ENCODE data around the gene RNF26. TPM values are rescaled to one million over a fixed set of nuclear protein-coding genes. Genes with fewer than 3 reads are reported as not detected.

RNF26 gene
- total and polyA plus RNA-seq, 10 of the 15 experiments (the other 5 are each of a cell fraction or from before 2014, with no cell fraction given), result 2.8 to 54.5 (median 17.7) TPM

- TF ChIP-seq MAX (IDR thresholded peaks at IDR 0.05; ENCODE audit: low read depth, low read length), result no peak
- TF ChIP-seq USF2 (IDR thresholded peaks at IDR 0.05; ENCODE audit: borderline replicate concordance, low read depth, low read length), result no peak
- TF ChIP-seq RBBP5 (conservative IDR thresholded peaks at IDR 0.05), result no peak
Measured at GRCh38 chr11:119380827-119381180, 46.5 kb downstream of the RNF26 start (continued).

- Histone ChIP-seq H4K20me1 (ENCODE audit: control insufficient read depth, insufficient read depth) (no peaks in the 10 kb centered on the region), H3K4me2 (ENCODE audit: control insufficient read depth, insufficient read depth) (peak within 1 kb of the TSS; percentile 92), H2AFZ (ENCODE audit: control insufficient read depth, low read depth, low read length) (peak within 1 kb of the TSS; percentile 77), H3K4me3 (peak within 1 kb of the TSS; percentile 40; the same call in 1 of the 2 replicates), H3K9ac (ENCODE audit: control insufficient read depth, insufficient read depth, low read length) (no peak within 1 kb of the TSS), H3K79me2 (ENCODE audit: control insufficient read depth, insufficient read depth, low read length) (no peaks in the 10 kb centered on the region), H3K27me3 (replicated peaks in 1 of 2; ENCODE audit: control insufficient read depth in 2 of 2, insufficient read depth in 2 of 2, low read length in 1 of 2) (peaks cover 0 to 8% of the 10 kb centered on the region in 2 experiments; a peak in 3 of 4 replicates), H3K9me3 (replicated peaks; ENCODE audit: control insufficient read depth, insufficient read depth, low read length) (no peaks in the 10 kb centered on the region), H3K4me1 (ENCODE audit: control insufficient read depth, insufficient read depth, low read length) (0 out of 2 replicates have a peak, but pooled peaks cover 3% of the 10 kb centered on the region), H3K36me3 (ENCODE audit: control insufficient read depth in 2 of 2, insufficient read depth in 2 of 2, low read length in 1 of 2) (no peaks in the 10 kb centered on the region), H3K27ac (ENCODE audit: control insufficient read depth, insufficient read depth) (no peak within 1 kb of the TSS)
- intact Hi-C loops (cut with micrococcal nuclease; ENCODE audit: unreplicated experiment), result no loop called here
- ChIA-PET RAD21 (ENCODE audit: unreplicated experiment) (interaction anchor here (0.8 kb wide), 1 partner anchor 94 kb away, joined by 5 read pairs; no protein-coding TSS in a partner anchor), POLR2A (interaction anchor here (0.6 to 0.7 kb wide), 2 partner anchors 25 to 323 kb away, joined by 4 to 5 read pairs; no protein-coding TSS in a partner anchor), SMC1A (ENCODE audit: uncharacterized antibody, unreplicated experiment) (interaction anchor here (0.9 to 1.5 kb wide), 3 partner anchors 9 to 94 kb away, joined by 3 to 9 read pairs (median 7); no protein-coding TSS in a partner anchor), CTCF (interaction anchor here (0.7 to 17.9 kb wide), 13 partner anchors 10 to 212 kb away, joined by 3 to 183 read pairs (median 5); partner anchors contain the start of gene NLRX1)
- ATAC-seq (peak; percentile 99), FAIRE-seq (peak; percentile 77), DNase-seq (ENCODE audit: low read depth, low spot score) (peak; percentile 48)
- in situ Hi-C loops (cut with MboI), result no loop called here
- WGBS (ENCODE audit: insufficient coverage, insufficient replicate concordance, low lambda C conversion rate, missing lambda C conversion rate), result under 1% methylated on average over 53 of the region's 54 CpGs
- no TSS peak for BruUV-seq (replicated peaks)
- TF ChIP-seq SUPT20H (IDR thresholded peaks at IDR 0.05; ENCODE audit: borderline replicate concordance, control insufficient read depth, low read depth, low read length), result no peak
- peak; percentile 76 for TF ChIP-seq USF1 (IDR thresholded peaks at IDR 0.05; ENCODE audit: borderline replicate concordance, extremely low read length, insufficient read depth, low read depth, low read length)
- TF ChIP-seq SREBF1 (IDR thresholded peaks at IDR 0.05; ENCODE audit: low read length), result no peak
- TF ChIP-seq RAD51 (IDR thresholded peaks at IDR 0.05), result peak; percentile 77
- TF ChIP-seq MTA2 (IDR thresholded peaks at IDR 0.05; ENCODE audit: low read depth), result no peak
- no peak for TF ChIP-seq IRF5 (IDR thresholded peaks at IDR 0.05; ENCODE audit: borderline replicate concordance)
- TF ChIP-seq CHD4 (IDR thresholded peaks at IDR 0.05), result no peak
- TF ChIP-seq ASH2L (IDR thresholded peaks at IDR 0.05; ENCODE audit: borderline replicate concordance, low read depth), result no peak
- TF ChIP-seq TCF7 (IDR thresholded peaks at IDR 0.05; ENCODE audit: borderline replicate concordance), result no peak
- peak; percentile 69; the same call in 1 of the 2 replicates for TF ChIP-seq NFYB (IDR thresholded peaks at IDR 0.05; ENCODE audit: insufficient read depth, low read depth, low read length)
- peak; percentile 77; the same call in 1 of the 2 replicates for TF ChIP-seq RB1 (IDR thresholded peaks at IDR 0.05; ENCODE audit: borderline replicate concordance)
- TF ChIP-seq ZBED1 (IDR thresholded peaks at IDR 0.05; ENCODE audit: borderline replicate concordance), result no peak
- 0 out of 2 replicates have a peak, but pooled peaks have one; percentile 39 for TF ChIP-seq NBN (IDR thresholded peaks at IDR 0.05)
- TF ChIP-seq IRF4 (IDR thresholded peaks at IDR 0.05; ENCODE audit: low read depth, low read length), result 0 out of 2 replicates have a peak, but pooled peaks have one; percentile 19
- TF ChIP-seq PKNOX1 (IDR thresholded peaks at IDR 0.05), result no peak
Measured at GRCh38 chr11:119381181-119381988, 47.1 kb downstream of the RNF26 start, which contains the start of gene USP2. TSS of gene USP2 (minus strand) at chr11:119381690. CDS start at chr11:119373480, 8,210 bp downstream.
